22Rv1 (cell line): ENCODE measurements around the gene SIT1.

Source experiments
- CTCF ChIP-seq: fragments of 450-650 bp; IDR thresholded peaks from 2 replicates; pipeline ENCODE4 v1.5.1; 2017; ENCODE audit warnings: mild to moderate bottlenecking
- ZFX ChIP-seq: fragments of 450-650 bp; IDR thresholded peaks from 2 replicates; pipeline ENCODE4 v1.6.1; 2017; ENCODE audit warnings: antibody characterized with exemption, borderline replicate concordance

- no peak for TF ChIP-seq ZFX
- no peak for TF ChIP-seq CTCF
Measured at GRCh38 chr9:35695943-35696401, 45.2 kb upstream of the SIT1 start.
